HL-60 (cell line): ENCODE measurements around the gene LMAN1.

Experiments used
- DNase-seq, 2 experiments: peaks; one replicate each; pipeline ENCODE4 v3.0.0-alpha.2; 2010 to 2020; ENCODE audit warnings: low read depth in 1 of 2, low spot score in 1 of 2
- H3K27ac ChIP-seq: fragments of 250-450 bp; sonication (Bioruptor Pico); replicated peaks from 2 replicates; pipeline ENCODE4 v1.5.1; 2020; ENCODE audit warnings: mild to moderate bottlenecking, moderate library complexity
- H3K27me3 ChIP-seq: fragments of 250-450 bp; sonication (Bioruptor Pico); 2 replicates; pipeline ENCODE4 v1.5.1; 2021; ENCODE audit warnings: mild to moderate bottlenecking, moderate library complexity; ENCODE audit not compliant: insufficient read depth, poor library complexity, severe bottlenecking
- H3K4me3 ChIP-seq: replicated peaks from 2 replicates; pipeline ENCODE4 v1.5.1; 2011; ENCODE audit warnings: mild to moderate bottlenecking, control low read depth, low read length; ENCODE audit not compliant: insufficient read depth
- GABPA ChIP-seq: IDR thresholded peaks from 2 replicates; pipeline ENCODE4 v1.6.1; 2012; ENCODE audit warnings: low read depth
- POLR2AphosphoS5 ChIP-seq: IDR thresholded peaks from 2 replicates; pipeline ENCODE4 v1.6.1; 2012; ENCODE audit warnings: low read depth
- SPI1 ChIP-seq: IDR thresholded peaks from 2 replicates; pipeline ENCODE4 v1.6.1; 2012; ENCODE audit warnings: low read depth, mild to moderate bottlenecking, borderline replicate concordance
- TF ChIP-seq, protein P1 (sequence below): IDR thresholded peaks from 2 replicates; pipeline ENCODE4 v1.6.1; 2012; ENCODE audit warnings: low read depth; ENCODE audit not compliant: insufficient replicate concordance
- TF ChIP-seq, protein P2 (sequence below): IDR thresholded peaks from one replicate; pipeline ENCODE4 v1.5.1; 2011; ENCODE audit warnings: low read length, control low read depth, inconsistent platforms; ENCODE audit not compliant: insufficient read depth

The LMAN1 gene

DNA sequence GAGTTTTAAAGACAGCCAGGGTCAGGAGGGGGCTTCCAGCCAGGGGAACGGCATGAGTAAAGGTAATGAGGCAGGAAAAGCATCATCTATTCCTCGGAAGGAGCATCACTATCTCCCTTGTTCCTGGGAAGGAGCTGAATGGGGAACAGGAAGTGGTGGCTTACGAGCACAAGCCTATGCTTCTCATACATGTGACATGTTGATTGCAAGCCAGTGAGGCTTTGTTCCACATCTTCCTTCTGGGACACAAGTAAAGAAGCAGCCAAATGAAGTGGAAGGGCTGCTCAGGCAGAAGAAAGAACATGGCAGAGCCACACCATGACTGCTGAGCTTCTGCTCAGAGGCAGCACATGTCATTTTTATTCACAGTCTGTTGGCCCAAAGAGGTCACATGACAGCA lies 15.1 kb upstream of the LMAN1 start:
- no peak overlapping the region for H3K4me3 ChIP-seq
- no peak for TF ChIP-seq POLR2AphosphoS5
- TF ChIP-seq, protein P1, sequence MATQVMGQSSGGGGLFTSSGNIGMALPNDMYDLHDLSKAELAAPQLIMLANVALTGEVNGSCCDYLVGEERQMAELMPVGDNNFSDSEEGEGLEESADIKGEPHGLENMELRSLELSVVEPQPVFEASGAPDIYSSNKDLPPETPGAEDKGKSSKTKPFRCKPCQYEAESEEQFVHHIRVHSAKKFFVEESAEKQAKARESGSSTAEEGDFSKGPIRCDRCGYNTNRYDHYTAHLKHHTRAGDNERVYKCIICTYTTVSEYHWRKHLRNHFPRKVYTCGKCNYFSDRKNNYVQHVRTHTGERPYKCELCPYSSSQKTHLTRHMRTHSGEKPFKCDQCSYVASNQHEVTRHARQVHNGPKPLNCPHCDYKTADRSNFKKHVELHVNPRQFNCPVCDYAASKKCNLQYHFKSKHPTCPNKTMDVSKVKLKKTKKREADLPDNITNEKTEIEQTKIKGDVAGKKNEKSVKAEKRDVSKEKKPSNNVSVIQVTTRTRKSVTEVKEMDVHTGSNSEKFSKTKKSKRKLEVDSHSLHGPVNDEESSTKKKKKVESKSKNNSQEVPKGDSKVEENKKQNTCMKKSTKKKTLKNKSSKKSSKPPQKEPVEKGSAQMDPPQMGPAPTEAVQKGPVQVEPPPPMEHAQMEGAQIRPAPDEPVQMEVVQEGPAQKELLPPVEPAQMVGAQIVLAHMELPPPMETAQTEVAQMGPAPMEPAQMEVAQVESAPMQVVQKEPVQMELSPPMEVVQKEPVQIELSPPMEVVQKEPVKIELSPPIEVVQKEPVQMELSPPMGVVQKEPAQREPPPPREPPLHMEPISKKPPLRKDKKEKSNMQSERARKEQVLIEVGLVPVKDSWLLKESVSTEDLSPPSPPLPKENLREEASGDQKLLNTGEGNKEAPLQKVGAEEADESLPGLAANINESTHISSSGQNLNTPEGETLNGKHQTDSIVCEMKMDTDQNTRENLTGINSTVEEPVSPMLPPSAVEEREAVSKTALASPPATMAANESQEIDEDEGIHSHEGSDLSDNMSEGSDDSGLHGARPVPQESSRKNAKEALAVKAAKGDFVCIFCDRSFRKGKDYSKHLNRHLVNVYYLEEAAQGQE: no peak
- peak; percentile 75 for TF ChIP-seq SPI1
- TF ChIP-seq, protein P2, sequence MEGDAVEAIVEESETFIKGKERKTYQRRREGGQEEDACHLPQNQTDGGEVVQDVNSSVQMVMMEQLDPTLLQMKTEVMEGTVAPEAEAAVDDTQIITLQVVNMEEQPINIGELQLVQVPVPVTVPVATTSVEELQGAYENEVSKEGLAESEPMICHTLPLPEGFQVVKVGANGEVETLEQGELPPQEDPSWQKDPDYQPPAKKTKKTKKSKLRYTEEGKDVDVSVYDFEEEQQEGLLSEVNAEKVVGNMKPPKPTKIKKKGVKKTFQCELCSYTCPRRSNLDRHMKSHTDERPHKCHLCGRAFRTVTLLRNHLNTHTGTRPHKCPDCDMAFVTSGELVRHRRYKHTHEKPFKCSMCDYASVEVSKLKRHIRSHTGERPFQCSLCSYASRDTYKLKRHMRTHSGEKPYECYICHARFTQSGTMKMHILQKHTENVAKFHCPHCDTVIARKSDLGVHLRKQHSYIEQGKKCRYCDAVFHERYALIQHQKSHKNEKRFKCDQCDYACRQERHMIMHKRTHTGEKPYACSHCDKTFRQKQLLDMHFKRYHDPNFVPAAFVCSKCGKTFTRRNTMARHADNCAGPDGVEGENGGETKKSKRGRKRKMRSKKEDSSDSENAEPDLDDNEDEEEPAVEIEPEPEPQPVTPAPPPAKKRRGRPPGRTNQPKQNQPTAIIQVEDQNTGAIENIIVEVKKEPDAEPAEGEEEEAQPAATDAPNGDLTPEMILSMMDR: no peak
- TF ChIP-seq GABPA: no peak
- H3K27ac ChIP-seq: no peak overlapping the region
- peak in 1 of 2 experiments; percentile 32 for DNase-seq
- H3K27me3 ChIP-seq: no peaks in the 10 kb centered on the region

DNA sequence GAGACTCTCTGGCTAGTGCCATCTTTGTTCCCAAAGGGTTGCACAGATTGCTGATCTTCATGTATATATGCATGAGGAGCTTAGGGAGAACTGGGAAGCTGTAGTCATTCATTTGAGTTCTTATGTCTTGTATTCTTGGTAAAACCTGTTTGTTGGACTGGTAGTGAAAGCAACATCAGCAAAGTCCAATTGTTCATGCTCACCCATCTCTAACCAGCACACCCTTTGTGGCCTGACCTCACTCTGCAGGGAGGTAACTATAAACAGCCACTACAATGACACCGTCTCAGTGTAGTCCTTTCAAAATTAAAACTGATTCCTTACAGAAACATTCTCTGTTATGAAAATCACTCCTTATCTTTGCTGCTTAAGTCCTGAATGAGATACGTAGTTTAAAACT lies 13.9 kb upstream of the LMAN1 start:
- TF ChIP-seq SPI1: no peak
- TF ChIP-seq GABPA: no peak
- TF ChIP-seq, protein P1: no peak
- TF ChIP-seq, protein P2: no peak
- no peak for TF ChIP-seq POLR2AphosphoS5
- DNase-seq: no peak
- H3K27me3 ChIP-seq: peaks cover 2% of the 10 kb centered on the region
- H3K27ac ChIP-seq: no peak overlapping the region
- no peak overlapping the region for H3K4me3 ChIP-seq

DNA sequence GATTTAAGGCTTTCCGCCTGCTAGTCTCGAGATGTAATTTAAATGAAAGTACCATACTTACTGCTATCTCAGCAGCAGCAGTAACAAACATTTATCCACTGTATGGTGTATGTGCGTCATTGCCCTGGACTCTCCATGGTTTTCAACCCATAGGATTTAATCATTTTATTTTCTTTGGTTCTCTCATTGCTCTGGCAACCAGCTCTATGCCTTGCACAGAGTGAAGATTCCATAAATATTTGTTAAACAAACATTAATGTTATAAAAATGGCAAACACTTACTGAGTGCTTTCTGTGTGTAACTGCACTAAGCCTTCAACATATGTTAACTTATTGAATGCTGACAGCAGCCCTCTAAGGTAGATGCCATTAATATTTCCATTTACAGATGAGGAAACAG lies 1.3 kb upstream of the LMAN1 start:
- H3K27ac ChIP-seq: no peak overlapping the region
- no peak overlapping the region for H3K4me3 ChIP-seq
- TF ChIP-seq, protein P1: no peak
- TF ChIP-seq POLR2AphosphoS5: no peak
- TF ChIP-seq, protein P2: no peak
- no peak for TF ChIP-seq GABPA
- TF ChIP-seq SPI1: no peak
- DNase-seq: no peak
- no peaks in the 10 kb centered on the region for H3K27me3 ChIP-seq
